ENCODE measurements around the gene RPN2. TPM values are rescaled to one million over a fixed set of nuclear protein-coding genes. Genes with fewer than 3 reads are reported as not detected.
A peak's percentile ranks its signal among the peaks of the same experiment; 100 is the strongest.

Gene RPN2
- polyA plus RNA-seq, 4 donors, result 308 to 321 (median 316) TPM

DNA sequence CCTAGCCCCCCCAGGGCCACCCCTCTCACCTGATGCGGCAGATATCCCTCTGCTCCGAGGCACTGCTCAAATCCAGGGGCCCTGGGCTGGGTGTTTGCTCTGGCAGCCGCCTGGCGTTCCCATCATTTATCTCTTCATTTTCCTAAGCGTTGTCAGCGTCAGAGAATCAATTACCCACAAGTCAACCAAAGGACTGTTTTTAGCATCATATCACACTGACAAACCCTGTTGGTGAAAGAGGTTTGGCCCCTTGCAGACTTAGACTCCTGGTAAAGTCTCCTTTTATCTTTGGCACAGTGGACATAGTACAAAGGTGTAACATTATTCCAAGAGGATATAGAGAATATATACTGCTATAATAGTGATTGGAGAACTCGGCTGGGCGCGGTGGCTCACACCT lies 82.6 kb downstream of the RPN2 start, which contains the start of gene GHRH:
Gene GHRH (minus strand): TSS at position 101 of the 400 bp plus-strand sequence. CDS start 4,925 bp downstream, outside the sequence.
- no peak for DNase-seq (ENCODE audit: low read depth in 4 of 4, low spot score in 3 of 4)

DNA sequence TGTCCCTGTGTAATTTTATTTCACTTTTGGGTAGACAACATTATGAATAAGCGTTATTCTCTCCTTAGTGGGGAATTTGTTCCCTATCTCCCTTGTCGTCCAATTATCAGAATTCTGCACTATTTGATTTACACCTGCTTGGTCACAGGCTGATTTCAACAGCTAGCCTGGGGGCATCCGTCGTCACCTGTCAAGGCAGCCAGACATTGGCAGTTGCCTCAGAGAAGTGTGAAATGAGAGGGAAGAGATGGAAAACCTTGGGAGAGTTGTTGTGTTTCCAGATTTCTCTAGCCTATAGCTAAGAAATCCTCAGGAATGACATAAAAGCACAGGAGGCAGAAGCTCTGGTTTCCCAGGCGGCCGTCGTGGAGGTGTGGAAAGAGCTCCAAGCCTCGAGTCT lies 83.4 kb downstream of the RPN2 start:
- DNase-seq (ENCODE audit: low read depth in 4 of 4, low spot score in 3 of 4), result no peak

DNA sequence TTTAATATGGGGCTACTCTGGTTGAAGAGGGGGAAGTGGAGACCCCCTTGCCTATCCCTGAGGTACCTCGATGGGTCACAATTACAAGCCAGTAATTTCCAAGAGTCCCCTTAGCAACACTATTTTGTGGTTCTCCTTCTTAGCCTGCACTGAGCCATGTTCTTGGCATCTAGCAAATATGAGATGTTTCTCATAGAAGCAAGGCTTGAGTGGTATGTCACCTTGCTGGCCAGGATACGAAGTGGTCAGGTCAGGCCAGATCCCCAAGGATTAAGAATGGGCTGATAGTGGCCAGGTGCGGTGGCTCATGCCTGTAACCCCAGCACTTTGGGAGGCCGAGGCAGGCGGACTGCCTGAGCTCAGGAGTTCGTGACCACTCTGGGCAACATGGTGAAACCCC lies 84.6 kb downstream of the RPN2 start:
- DNase-seq (ENCODE audit: low read depth in 4 of 4, low spot score in 3 of 4), result no peak

DNA sequence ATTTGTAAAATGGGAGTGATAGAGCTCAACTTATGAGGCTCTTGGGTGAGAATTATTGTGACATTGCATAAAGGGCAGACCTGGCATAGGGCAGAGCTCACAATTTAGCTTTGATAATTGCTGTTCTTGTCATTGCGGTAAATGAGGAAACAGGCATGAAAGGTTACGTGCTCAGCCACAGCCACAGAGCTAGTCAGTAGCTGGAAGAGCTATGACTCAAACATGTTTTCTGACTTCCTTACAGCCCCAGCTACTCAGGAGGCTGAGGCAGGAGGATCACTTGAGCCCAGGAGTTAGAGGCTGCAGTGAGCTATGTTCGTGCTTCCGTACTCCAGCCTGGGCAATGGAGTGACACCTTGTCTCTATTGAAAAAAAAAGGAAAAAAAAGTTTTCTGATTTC lies 86.0 kb downstream of the RPN2 start:
- no peak for DNase-seq (ENCODE audit: low read depth in 4 of 4, low spot score in 3 of 4)

DNA sequence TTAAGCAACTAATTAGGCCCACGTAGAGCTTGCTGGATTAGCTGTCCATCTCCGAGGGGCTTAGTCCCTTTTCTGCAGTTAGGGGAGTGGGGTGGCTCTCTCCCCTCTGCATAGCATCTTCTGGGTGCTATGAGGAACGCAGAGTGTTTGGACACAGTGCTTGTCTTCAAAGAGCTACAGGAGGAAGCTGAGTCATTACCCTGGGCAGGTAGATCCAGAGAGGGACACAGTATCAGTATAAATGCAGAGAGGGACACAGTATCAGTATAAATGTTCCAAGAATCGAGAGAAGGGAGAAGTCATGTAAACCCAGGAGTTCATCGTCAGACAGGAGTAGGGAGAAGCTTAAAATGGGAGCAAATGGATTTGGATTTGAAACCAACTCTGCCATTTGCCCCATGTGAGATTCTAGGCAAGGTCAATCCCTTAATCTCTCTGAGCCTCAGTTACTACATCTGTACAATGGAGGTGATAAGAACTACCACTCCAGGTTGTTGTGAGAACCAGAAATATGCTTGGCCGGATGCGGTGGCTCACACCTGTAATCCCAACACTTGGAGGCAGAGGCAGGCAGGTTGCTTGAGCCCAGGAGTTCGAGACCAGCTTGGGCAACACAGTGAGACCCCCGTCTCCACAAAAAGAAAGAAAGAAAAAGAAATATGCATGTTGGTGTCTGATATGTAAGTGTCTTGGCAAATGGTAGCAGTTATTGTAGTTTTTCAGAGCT lies 88.0 kb downstream of the RPN2 start:
- DNase-seq (ENCODE audit: low read depth in 4 of 4, low spot score in 3 of 4), result no peak

DNA sequence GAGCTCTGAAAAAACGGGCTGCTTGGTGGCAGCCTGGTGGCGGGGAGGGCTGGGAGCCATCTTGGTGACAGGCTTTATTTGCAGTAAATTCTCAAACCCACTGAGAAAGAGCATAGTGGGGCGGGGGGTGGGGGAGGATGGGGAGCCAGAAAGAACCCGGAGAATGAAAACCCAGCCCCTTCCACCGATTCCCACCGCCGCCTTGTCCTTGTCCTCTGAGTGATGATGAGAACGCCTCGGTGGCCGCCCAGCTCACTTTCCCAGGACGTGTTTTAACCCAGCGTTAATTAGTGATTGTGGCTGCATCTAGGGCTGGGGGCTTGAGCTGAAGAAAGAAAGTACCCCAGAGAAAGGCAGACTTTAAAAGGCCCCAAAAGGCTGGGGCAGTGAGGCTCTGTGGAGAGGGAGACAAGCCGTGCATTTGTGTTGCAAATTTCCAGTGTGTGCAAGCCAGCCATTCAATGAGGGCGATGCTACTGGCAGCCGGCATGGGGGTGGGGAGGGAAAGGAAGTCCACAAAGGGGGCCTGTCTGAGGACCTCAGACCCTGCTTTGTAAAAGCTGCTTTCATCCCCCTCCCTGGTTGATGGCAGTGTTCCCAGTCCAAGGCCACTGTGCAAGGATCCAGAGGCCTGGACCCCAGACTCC lies 88.7 kb downstream of the RPN2 start:
- DNase-seq (ENCODE audit: low read depth in 4 of 4, low spot score in 3 of 4), result no peak

DNA sequence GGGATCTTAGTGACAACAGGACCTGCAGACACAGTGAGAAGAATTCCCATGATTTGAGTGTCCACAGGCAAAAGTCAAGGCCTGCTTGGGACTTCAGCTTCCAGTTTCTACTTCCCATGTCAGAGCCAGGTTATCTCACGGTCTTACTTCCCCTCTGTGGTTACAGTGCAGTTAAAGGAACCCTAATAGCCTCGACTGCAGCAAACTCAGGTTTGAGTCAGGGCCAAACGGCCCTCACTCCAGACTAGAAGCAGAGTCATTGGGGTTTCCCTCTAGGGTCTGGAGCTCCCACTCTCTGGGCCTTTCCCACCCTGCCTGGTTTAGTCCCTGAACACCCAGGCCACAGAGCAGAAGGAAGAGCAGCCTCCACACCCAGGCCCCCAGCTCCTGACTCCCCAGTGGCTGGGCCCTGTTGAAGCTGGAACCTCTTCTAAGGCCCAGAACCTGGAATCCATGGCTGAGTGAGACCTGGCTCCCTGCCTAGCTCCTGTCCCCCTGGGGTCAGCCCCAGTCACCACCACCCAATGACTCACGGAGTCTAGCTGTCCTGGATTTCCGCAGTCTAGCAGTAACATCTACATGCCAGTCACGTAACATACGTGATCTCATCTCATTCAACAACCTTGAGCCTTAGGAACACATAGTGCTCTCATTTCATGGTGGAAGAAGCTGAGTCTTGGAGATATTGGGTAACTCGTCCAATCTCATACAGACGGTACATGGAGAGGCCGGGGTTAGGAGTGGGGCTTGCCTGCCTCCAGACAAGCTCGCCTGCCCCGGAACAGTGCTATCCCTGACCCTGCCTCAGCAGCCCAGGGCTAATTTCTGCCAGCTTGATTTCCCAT lies 91.7 kb downstream of the RPN2 start:
- DNase-seq (ENCODE audit: low read depth in 4 of 4, low spot score in 3 of 4), result no peak

DNA sequence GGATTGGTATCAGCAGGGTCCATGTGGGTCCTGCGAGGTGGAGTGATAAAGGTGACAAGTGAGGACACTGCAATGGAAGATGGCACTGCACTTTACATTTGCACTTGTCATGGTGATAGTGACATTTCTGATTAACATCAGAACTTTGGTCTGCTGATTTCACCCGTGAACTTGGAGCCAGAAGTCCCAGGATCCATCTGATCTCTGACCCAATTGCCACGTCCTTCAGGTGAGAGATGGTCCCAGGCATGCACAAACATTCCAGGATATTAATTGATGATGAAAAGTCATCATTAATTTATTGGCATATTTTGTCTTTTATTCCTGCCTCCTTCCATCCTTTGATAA lies 92.3 kb downstream of the RPN2 start:
- DNase-seq (ENCODE audit: low read depth in 4 of 4, low spot score in 3 of 4), result no peak

DNA sequence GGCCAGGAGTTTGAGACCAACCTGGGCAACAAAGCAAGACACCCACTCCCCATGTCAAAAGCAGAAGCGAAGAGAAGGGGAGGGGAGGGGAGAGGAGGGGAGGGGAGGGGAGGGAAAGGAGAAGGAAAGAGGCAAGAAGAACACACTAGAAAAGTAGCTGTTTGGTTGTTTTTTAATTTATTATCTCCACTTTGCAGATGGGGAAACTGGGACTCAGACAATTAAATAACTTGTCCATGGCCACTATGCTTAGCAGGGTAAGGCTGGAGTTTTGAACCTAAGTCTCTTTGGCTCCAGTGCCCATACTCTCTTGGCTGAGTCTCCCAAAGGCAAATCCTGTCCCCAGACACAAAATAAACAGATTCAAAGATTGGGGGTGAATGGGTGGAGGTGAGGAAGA lies 94.9 kb downstream of the RPN2 start:
- no peak for DNase-seq (ENCODE audit: low read depth in 4 of 4, low spot score in 3 of 4)

DNA sequence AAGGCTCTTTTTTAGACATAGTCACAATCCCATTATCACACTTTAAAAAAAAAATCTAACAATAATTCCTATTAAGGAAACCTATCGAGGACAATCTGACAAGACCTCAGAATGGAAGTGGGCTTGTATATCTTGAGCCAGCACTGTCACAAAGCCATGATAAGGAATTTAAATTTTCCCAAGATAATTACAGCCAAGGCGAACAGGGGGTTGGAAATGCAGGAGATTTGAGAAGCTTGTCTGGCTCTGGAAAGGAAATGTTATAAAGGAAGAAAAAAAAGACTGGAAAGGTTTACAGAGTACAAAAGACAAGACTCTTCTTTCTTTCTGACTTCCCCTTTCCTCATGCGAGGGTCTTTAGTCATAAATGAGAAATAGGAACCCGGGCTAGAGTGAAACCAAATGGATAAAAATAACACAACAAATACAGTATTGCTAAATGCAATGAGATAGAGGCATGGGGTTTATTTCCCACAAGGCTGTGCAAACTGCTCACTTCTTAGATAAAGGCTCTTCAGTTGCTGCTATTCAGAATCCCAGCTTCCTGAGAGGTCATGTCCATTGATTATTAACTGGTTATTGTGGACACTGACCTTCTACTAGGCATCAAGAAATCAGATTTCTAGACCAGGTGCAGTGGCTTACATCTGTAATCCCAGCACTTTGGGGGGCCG lies 95.9 kb downstream of the RPN2 start:
- DNase-seq (ENCODE audit: low read depth in 4 of 4, low spot score in 3 of 4), result no peak

DNA sequence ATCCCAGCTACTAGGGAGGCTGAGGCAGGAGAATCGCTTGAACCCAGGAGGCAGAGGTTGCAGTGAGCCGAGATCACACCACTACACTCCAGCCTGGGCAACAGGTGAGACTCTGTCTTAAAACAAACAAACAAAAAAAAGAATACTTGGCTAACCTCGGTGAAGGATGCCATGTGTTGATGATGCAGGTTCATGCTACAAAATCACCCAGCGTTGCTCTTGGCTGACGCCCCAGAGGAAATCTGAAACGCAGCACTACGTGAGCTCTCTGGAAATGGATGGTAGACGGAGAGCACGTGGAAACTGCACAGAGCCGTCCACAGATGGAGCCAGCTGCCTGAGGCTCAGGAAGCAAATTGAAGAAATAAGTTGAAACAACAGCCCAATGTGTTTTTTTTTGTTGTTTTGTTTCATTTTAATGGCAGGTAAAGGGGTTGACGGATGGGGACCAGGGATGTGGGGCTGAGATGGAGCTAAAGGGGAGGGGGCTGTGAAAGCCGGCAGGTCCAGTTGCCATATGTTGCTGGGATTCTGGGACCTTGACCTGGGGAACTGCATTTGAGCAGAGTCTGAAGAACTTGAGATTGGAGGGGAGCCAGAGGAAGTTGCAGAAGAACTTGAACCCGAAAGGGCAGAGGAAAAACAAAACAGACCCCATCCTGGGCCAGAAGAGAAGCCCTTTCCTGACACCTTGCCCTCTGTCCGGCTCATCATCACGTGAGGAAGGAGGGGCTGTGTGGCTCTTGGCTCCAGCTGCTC lies 97.5 kb downstream of the RPN2 start:
- peak; percentile 48 to 62 (median 54) for DNase-seq (ENCODE audit: low read depth in 4 of 4, low spot score in 3 of 4)

DNA sequence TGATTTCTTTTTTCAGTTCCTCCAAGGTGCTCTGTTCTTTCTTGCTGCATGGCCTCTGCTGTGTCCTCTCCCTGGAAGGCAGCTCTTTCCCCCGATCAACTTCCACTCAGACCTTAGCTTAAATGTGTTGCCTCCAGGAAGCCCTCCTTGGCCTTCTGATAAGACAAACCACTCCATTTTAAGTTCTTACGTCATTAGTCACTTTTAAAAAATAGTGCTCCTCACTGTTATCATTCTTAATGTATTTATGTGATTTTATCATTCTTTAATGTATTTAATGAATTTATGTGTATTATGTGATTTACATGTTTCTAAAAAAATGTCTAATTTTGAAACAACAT lies 98.1 kb downstream of the RPN2 start:
- no peak for DNase-seq (ENCODE audit: low read depth in 4 of 4, low spot score in 3 of 4)

DNA sequence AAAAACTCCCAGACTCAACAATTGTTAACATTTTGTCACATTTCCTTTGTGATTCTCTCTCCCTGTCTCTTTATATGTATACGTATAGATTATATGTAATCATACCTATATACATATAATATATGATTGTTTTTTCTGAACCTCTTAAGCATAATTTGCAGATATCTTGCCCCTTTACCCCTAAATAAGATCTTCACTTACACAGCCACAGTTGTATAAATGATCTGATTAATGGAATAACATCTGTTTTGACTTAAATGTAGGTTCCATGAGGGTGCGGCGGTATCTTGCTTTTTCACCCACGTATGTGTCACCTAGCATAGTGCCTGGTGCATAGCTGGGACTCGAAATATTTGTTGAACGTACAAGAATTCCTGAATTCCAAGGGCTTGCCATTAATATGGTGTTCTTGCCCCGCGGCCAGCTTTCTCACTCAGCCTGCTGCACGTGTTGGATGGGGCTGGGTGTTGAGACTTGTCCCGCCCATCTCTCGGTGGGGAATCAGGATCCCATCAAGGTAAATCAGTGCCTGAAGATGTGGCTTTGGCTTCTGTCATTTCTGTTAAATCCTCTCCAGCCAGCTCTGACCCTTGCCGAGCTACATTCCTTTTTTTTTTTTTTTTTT lies 99.9 kb downstream of the RPN2 start:
- DNase-seq (ENCODE audit: low read depth in 4 of 4, low spot score in 3 of 4), result no peak

DNA sequence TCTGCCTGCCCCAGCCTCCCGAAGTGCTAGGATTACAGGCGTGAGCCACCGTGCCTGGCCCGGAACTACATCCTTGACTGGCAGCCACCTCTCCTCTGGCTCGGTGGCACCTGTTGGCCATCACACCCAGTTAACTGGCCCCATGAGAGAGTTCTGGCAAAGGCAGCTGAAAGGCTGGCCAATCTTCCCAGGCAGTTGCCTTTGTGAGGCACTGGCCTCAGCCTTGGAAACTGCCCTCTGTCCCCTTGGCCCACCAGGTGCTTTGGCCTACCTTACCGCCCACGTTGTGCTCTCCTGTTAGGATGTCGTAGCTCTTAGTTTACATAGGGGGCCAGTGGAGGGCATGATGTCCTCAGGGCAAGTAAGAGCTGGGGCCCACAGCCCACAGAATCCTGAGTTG lies 100.7 kb downstream of the RPN2 start:
- no peak for DNase-seq (ENCODE audit: low read depth in 4 of 4, low spot score in 3 of 4)

DNA sequence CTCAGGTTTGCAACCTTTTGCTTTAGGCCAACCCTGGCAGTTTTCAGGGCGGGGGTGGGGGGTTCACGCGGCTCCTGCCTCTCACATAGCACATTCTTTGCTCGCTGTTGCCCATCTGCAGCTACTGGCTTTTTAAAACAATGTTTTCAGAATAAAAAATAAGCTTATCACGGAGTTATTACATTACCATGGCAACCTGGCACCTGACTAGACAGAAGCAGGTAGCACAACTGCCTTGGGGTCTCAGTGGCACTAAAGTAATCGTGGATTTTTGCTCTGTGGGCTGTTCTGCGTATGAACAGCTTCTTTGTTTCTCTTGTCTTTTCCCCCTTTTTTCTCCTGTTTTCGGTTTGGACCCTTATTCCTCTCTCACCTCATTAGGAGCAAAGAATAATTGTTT lies 101.3 kb downstream of the RPN2 start:
- DNase-seq (ENCODE audit: low read depth in 4 of 4, low spot score in 3 of 4), result no peak

DNA sequence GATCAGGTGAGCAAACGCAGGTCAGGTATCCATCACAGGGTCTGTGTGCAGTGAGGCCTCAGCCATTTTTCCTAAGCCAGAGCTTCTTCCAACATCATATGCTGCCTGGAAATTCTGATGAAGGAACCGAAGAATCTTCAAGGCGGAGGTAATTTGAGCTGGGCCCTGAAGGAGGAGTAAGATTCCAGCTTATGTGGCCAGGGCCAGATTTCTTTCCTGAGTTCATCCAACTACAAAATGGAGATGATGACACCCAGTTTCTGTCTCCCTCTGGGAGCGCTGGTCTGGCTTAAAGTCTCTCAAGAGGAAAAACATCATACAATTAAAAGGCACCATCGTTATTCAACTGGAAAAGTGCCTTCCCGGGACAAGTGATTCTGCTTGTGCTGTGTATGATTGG lies 103.4 kb downstream of the RPN2 start:
- DNase-seq (ENCODE audit: low read depth in 4 of 4, low spot score in 3 of 4), result peak in 2 of 4 donors; percentile 9 to 22

DNA sequence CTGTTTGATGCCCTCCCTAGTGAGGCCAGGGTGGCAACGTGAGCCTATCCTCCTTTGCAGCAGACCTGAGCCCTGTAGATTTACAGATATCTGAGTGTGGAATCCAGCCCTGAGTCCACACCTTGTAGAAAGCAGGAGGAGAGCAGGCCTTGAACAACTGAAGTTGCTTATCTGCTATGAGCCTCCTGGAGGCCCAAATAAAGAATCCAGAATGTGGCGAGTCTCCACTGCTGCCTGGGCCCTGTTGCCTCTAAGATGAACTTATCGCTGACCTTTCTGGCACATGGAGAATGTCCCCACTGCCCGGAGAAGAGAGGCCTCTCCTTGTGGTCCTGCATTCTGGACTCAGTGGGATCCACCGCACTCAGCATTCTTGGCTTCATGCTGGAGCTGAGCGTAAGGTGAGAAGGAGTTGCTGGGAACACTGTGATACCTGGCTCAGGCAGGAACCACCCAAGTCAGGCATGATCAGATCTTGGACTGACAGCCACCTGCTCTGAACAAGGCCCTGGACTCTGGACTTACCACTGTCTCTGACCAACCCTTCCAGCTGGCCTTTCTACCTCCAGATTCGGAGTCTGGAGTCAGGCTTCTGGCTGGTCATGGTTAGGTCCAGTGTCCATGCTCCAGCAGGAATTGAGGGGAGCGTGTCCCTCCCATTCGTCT lies 104.5 kb downstream of the RPN2 start:
- no peak for DNase-seq (ENCODE audit: low read depth in 4 of 4, low spot score in 3 of 4)

DNA sequence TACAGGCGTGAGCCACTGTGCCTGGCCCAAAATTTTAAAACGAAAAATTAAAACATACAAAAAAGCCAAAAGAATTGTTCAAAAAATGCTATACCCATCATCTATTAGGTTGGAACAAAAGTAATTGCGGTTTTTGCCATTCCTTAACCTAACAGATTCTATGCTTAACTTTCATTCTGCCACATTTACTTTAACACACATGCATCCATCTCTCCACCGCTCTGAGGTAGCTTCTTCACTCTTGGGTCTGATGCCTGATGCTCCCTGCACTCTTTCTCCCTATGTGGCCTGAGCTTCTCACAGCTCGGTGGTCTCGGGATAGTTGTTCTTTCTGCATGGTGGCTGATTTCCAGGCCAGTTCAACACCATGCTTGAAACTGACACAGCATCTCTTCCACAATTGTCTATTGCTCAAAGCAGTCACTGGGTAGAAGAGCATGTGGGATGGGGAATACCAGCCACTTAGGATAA lies 105.6 kb downstream of the RPN2 start:
- no peak for DNase-seq (ENCODE audit: low read depth in 4 of 4, low spot score in 3 of 4)

DNA sequence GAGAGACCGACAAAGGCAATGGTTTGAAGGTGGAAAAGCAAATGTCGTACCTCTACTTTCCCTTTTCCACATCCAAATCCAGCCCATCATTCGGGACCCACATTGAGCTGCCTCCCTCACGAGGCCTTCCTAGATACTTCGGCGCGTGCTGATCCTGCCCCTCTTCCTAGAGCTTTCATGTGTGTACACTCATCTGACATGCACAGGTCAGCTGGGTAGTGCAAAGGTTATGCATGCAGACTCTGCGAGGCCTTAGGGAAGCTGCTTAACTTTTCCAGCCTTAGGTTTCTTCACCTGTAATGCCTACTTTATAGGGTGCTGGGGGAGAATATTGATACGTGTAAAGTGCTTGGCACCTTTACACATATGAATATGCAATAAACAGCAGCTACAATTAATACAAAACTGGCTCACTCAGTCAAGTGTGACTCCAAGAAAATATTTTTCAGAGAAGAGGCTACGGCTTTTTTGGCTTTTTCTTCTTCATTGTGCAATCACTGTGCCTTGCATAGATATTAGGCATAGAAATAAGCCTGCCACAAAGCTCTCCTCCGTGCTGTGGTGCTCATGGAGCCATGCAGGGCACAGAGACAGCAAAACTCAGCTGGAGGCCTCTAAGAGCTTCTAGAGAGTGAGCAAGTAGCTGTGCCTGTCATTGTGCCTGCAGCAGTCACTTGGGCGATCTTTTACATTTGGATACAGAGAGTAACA lies 106.7 kb downstream of the RPN2 start:
- DNase-seq (ENCODE audit: low read depth in 4 of 4, low spot score in 3 of 4), result no peak

All from right renal pelvis (tissue), 4 donors.